GM20431 (cell line): ENCODE results near the gene STMN1.

Source experiments
- in situ Hi-C: fragments of 300-500 bp; cut with MseI, MboI; formaldehyde crosslinking; loops from one replicate; pipeline ENCODE4 v1.15.0; 2020; ENCODE audit warnings: low sequenced_read_pairs; ENCODE audit not compliant: unreplicated experiment

Gene STMN1

DNA sequence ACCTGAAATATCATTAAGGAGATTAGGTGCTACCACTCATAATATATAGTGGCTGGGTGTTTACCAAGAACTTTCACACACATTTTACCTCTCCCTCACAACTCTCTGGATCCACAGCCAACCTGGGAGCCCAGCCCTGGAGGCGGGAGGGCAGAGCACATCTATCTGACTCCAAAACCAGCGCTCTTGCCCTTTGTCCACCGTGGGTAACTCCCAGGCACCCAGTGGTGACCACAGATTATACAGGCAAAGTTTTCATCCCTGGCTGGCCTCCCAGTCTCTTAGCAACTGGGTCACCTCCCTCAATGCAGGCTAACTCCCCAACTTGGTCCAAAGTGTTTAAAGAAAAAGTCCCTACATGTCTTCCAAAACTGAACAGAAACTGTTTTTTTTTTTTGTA, 33.1 kb downstream of the STMN1 start:
- in situ Hi-C loops = no loop called here

DNA sequence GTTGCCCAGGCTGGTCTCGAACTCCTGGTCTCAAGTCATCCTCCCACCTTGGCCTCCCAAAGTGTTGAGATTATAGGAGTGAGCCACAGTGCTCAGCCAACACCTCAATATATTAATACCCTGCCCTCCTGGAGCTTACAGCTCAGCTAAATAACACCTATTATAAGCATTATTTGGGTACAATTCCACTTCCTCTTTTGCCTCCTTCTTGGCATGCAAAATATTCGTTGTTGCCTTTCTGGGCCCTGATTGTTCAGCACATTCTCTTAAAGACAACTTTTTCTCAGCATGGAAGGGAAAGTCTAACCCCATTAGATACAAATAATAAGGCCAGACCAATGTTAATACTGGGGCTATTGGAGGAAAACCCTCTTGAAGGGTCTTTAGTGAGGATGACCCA, 33.5 kb downstream of the STMN1 start:
- in situ Hi-C loops = no loop called here

DNA sequence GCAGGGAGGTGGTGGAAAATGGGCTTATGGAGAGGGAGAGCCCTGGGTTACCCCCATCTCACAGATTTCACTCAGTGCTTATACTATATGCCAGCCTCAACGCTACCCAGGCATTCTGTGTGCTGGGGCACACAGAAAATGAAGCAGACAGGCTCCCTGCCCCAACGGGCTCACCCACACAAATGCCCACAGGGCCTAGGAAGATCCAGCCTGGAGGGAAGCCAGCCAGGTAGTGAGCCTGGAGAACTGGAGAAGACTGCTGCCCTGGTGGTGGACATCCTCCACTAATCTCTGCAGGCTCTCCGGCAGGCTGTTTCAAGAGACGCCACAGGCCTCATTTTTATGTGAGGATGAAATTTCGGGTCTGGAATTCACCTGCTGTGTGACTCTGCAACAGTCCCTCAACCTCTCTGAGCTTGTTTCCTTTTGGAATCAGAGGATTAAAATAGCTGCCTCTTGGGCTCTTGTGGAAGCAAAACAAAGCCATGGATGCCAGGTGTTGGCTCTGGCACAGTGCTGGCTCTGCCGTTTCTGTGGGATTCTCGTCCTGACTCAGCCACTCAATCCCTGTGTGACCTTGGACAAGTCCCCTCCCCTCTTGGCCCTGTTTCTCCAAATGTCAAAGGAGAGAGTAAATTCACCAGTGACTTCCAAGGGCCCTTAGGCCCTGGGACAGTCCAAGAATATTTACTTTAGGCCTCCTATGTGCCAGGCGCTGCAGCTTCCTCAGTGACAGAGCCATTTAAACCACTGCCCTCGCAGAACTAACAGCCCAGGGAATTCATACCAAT, 34.3 kb downstream of the STMN1 start:
- in situ Hi-C loops = no loop called here

DNA sequence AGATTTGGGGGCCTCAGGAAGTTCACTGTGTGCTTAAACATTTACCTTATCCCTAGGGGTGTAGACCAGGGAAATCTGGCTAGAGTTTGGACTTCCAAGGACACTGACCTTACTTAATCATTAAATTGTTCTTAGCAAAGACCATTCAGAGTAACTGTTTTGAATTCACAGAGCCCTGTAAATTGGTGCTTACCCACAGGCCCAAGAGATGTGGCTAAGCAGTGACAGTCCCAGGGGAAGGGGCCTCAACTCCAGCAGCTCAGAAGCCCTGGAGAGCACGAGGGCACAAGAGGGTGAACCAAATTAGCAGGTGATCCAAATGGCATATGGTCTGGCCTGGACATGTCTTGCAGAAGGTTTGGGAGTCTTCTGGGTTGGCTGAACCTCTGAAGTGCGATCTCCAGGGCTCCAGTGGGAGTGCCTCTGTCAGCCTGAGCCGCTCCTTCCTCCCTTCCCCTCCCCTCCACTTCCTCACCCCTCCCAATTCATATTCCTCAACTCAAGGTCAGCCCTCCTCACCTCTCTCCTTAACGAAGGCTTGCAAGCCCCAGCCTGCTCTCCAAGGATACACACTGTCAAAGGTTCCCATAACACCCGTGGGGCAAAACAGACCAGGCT, 35.0 kb downstream of the STMN1 start:
- in situ Hi-C loops = no loop called here

DNA sequence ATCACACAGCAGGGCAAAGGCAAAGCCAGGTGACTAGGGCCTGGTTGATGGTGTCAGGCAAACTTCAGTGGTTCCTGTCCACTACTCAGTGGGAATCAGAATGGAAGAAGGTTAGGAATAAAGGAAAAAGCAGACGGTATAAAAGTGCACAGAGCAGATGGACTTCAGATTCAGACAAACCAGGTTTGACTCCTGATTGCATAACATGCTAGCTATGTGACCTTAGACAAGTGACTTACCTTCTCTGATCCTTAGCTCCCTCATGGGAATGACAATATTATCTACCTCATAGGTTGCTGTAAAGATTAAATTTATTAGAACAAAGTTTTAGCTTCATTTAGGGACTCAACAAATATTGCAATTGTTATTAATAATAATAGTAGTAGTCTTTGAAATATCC, 35.6 kb downstream of the STMN1 start:
- in situ Hi-C loops = no loop called here

DNA sequence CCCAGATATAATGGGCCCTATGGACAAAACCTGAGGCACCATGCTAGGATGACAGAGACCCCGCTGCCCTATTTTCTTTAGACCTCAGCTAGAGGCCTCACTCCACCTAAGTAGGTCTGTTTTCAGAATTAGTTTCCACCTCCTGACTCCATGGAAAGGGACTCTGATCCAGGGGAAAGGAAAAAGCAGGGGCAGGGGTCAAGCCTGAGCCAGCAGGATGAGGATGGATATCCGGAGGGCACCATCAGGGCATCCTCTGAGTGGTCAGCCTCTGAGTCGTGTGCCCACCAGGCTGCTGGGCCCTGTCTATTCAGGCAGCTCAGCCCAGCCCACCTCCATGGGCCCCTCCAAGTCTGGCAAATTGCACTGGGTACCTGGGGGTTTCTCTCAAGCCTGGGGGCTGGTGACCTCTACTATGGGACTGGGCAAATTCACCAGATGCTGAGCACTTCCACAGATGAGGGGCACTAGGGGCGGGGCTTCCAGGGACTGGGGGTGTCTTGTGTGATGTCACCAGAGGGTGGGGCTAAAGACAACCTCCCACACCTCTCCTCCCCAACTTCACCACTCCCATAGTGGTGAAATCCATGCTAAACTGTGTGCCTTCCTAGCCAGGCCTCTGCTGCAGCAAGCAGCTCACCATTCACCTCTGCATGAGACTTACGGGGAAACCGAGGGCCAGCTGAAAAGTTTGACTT, 36.2 kb downstream of the STMN1 start:
- in situ Hi-C loops = no loop called here

DNA sequence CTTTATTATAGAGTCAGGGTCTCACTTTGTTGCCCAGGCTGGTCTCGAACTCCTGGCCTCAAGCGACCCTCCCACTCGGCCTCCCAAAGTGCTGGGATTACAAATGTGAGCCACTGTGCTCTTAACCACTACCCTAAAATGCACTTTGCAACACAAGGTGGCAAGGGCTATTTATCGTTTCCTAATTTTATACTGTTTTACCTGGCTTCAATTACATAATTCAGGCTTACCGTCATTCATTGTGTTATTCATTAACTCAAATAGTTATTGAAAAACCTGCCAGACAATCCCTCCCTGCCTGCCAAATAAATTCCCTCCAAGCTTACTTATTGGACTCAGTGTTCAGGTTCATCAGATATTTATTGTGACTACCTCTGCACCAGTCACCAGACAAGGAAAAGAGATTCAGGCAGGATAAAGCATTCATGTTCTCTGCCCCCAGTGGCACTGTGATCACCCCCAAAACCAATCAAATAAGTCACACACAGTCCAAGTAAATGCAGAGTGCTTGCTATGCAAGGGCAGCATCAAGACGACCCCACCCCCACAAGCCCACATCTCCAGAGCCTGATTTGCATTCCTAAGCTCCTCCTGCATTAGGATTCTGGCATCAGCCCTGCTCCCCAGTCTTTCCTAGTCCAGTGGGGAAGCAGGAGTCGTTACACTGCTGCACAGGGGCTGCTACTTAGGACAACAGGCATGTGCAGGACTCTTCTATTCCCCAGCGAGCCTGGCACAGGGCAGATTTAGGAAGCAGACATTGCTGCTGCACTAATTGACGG, 38.8 kb downstream of the STMN1 start:
- in situ Hi-C loops = no loop called here

DNA sequence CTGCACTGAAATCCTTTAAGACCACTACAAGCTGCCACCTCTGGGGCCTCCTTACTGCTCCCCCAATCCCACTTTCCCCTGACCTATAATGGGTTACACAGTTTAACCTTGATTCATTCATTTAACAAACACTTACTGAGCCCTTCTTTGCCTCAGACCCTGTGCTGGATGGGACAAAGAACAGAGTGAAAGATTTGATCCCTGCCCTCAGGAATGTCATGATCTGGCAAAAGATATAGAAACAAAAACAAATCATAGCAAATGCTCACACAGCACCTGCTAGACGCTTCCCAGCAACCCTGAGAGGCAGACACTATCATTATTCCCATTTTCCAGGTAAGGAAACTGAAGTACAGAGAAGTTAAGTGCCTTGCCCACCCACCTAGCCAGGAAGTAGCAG, 39.9 kb downstream of the STMN1 start:
- in situ Hi-C loops = no loop called here

DNA sequence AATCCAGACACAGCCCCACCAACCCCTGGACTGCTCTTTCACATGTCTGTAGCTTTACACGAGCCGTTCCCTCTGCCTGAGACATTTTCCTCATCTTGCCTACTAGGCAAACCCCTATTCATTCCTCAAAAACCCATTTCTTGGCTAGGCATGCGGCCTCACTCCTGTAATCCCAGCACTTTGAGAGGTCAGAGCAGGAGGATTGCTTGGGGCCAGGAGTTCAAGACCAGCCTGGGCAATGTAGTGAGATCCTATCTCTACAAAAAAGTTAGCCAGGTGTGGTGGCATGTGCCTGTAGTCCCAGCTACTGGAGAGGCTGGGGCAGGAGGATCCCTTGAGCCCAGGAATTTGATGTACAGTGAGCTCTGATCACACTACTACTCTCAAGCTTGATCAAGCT, 41.8 kb downstream of the STMN1 start:
- in situ Hi-C loops = no loop called here

DNA sequence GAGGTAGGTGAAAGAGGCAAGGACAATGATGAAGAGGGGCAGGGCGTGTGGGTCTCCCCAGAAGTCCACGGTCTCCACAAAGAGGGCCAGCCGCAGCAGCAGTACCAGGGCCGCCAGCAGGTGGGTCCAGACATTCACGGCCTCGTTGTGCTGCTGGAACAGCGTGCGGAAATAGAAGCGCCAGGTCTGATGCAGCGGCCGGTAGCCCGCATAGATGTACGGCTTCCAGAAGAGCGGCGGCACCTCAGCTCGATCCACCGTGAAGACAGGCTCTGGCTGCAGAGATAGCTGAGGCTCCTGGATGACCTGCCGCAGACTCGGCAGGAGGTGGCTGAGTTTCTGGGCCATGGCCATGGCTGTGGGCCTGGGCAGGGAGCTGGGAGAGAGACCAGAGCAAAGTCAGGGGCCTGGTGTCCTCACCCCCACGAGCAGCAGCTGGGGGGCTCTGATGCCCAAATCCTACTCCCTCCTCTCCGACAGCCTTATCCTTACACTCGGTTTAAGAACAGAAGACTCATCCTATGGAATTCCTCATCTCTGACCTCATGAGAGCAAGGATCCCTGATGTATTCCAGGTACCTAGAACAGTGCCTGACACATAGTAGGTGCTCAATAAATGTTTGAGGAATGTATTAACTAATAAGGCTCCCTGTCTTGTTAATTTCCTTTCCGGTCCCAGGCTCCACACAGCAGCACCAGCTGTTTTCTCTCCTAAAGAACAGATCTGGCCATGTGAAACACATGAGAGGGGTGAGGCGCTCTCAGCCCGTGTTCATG, 42.5 kb downstream of the STMN1 start:
- in situ Hi-C loops = no loop called here

DNA sequence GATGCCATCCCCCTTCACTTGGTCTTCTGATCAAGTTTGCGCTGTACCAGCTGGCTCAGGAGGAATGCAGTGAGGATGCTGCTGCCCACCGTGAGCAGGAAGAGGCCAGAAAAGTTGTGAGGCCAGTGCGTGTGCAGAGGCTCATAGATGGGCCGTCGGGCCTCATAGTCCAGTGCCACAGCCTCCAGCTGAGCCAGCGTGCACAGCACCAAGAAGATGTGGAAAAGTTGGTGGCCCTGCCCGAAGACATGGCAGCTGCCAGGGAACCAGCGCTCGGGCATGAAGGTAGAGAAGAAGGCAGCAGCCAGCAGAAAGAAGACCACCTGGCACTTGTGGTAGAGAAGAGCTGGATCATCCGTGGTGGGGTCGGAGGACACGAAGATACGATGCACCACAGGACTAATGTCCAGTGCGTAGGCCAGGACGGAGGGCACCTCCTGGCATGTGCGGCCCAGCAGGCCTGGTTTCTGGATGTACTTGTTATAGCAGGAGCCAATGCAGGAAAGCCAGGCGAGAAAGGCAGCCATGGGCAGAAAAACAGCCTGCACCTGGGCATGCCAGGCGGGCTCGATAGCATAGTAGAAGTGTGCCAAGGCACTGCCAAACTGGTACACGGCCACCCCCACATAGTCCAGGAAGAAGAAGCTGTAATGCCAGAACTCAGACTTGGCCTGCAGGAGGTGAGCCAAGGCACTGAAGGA, 43.3 kb downstream of the STMN1 start:
- in situ Hi-C loops = no loop called here

DNA sequence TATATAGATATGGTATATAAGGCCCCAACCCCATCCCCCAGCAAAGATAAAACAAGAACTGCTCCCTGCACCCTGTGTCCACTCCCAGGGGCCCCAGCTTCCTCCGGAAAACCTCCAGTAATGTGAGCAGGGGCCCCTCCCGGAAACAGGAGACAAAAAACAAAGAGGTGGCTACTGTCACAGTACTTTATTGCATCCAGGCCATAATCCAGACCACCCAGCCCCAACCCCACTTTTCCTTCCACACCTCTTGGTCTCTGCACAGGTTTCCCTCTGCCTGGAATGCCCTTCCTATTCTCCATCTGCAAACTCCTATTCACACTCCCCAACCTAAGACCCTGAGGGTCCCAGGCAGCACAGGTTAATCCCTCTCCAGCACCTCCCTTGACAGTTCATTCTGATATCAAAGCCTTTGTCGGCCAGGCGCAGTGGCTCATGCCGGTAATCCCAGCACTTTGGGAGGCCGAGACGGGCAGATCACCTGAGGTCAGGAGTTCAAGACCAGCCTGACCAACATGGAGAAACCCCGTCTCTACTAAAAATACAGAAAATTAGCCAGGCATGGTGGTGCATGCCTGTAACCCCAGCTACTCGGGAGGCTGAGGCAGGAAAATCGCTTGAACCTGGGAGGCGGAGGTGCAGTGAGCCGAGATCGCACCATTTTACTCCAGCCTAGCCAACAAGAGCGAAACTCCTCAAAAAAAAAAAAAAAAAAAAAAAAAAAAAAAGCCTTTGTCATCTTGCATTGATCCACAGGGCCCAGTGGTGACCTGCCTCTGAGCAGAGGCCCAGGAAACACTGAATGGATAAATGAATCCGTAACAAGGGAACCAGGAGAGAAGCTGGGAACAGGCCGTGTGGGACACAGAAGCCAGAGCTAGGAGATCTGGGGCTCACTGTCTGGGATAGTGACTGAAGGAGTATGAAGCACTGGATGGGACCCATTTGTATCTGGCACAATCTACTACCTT, 44.6 kb downstream of the STMN1 start:
- in situ Hi-C loops = no loop called here

DNA sequence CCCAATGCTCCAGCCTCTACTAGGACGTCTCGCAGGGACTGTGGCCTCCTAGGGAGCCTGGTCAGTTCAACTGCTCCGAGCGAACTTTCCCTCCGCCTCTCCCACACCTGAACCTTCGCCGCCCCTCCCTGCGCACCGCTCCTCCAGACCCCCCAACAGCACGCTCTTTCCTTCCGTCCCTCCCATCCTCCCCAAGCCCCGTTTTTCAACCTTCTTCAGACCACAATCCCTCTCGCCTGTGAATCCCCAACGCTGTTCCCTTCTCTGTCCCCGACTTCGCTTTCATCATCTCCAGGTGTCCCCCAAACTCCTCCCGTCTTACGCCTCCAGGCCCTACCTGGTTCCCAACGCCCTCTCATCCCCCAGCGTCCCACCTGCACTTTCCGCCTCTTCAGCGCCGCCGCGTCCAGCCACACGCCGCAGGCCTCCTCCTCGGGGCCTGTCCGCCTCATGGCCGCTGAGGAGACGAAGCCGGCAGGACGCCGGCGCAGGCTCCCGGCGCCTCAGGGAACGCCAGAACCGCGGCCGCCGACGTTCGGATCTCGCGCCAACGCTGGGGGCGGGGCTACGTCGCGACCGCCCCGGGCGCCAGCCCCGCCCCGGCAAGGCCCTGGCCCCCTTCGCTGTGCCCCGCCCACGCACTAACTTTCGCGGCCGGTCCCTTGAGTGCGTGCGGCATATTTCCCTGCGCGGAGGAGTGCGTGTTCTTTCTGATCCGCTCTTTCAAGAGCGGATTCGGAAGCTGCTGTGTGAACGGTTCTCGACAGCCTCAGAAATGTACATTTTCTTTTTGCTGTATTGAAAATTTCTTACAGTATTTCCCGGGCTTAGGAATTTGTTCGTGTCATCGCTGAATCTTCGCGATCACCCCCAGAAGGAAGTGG, 47.1 kb downstream of the STMN1 start, which contains the start of gene AUNIP:
AUNIP (minus strand) TSS at position 552 of the 884 bp plus-strand sequence; CDS start at position 452, 100 bp downstream.
- in situ Hi-C loops = no loop called here

DNA sequence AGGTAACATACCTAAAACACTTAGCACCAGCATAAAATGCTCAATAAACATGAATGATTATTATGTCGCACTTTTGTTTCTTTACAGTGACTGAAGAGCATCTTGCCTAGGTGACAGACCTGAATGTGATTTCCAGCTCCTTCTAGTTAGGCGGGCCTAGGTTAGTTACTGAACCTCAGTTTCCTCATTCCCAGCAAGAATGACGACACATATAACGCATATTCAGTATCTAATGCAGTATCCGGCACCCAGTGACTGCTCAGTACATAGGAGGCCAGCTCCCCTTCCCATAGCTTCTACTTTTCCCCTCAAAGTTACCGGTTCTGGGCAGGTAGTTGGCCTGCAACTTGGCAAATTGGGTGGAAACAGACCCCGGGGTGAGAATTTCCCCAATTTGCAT, 47.7 kb downstream of the STMN1 start:
- in situ Hi-C loops = no loop called here

DNA sequence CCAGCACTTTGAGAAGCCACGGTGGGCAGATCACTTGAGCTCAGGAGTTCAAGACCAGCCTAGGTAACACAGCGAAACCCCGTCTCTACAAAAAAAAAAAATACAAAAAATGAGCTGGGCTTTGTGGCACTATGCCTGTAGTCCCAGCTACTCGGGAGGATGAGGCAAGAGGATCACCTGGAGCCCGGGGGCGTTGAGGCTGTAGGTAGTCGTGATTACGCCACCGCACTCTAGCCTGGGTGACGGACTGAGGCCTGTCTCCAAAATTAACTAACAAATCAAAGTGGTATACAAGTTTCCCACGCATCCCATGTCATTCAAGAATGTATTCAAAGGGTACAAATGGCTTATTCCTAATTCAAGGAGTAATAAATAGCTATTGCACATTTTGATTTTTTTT, 49.4 kb downstream of the STMN1 start:
- in situ Hi-C loops = no loop called here

DNA sequence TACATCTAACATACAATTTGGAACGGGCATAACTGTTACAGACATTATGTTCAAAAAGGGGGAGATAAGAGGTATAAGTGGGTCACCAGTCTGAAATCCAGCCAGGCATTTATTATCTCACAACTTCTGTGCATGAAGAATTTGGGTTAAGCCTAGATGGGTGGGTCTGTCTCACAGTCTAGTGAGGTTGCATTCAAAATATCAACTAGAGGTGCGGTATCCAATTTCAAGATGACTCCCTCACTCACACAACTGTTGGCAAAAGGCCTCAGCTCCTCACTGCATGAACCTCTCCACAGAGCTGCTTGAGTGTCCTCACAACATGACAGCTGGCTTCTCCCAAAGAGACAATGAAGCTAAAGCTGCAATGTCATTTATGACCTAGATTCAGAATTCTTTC, 51.7 kb downstream of the STMN1 start:
- in situ Hi-C loops = no loop called here
